HepG2 (cell line): Measurements from ENCODE around the gene AP5B1. TPM values are rescaled to one million over a fixed set of nuclear protein-coding genes. Genes with fewer than 3 reads are reported as not detected.

ENCODE experiments used
- ATAC-seq: fragments of 200-7000 bp; cut with Tn5 transposase; 3 replicates; pipeline ENCODE4 v1.9.1; 2020; ENCODE audit warnings: mild to moderate bottlenecking, moderate library complexity
- BruUV-seq: library from RNA; stranded (reverse); fragments of 400-500 nt; replicated peaks from 2 replicates; lab custom pipeline; 2021; lab: Mats Ljungman, UMichigan
- CTCF ChIA-PET: fragments of 300-600 bp; formaldehyde crosslinking; extraction: SDS; loops from one replicate; lab custom pipeline; 2021; ENCODE audit warnings: low total read pairs, inconsistent platforms, low intra/inter-chr PET ratio; lab: Yijun Ruan, JAX
- POLR2A ChIA-PET: fragments of 350-600 bp; sonication (Branson Sonifier 250); formaldehyde crosslinking; loops from one replicate; lab custom pipeline; 2020; ENCODE audit warnings: antibody characterized with exemption, inconsistent platforms; lab: Yijun Ruan, JAX
- DNase-seq: peaks from one replicate; pipeline ENCODE4 v3.0.0-alpha.2; 2015; ENCODE audit warnings: low spot score
- FAIRE-seq: peaks from 3 replicates; lab custom pipeline; 2011; peaks lifted over from hg19 to GRCh38; lab: Jason Lieb, UNC
- H2AFZ ChIP-seq: one replicate; pipeline ENCODE4 v1.6.1; 2011; ENCODE audit warnings: low read length, inconsistent platforms
- H3K27ac ChIP-seq: fragments of 300-600 bp; 3 replicates; pipeline ENCODE4 v1.8.0; 2011; ENCODE audit warnings: mixed run types, mild to moderate bottlenecking, mixed read lengths, low read length, inconsistent platforms; ENCODE audit not compliant: insufficient read depth; ENCODE audit errors: extremely low read length
- H3K27me3 ChIP-seq, 2 experiments: fragments of 200-600 bp in 1 of 2; 2 replicates in 1 of 2; 3 replicates in 1 of 2; pipeline versions ENCODE4 v1.6.0 to v1.8.0; 2011; ENCODE audit warnings: low read length in 2 of 2, mild to moderate bottlenecking in 2 of 2, moderate library complexity in 2 of 2, inconsistent platforms in 1 of 2; ENCODE audit not compliant: insufficient read depth in 2 of 2, control insufficient read depth in 1 of 2
- H3K36me3 ChIP-seq, 2 experiments: fragments of 200-600 bp in 1 of 2; replicated peaks in 1 of 2; 2 replicates in 1 of 2; 3 replicates in 1 of 2; pipeline versions ENCODE4 v1.5.1 to v1.8.0; 2011; ENCODE audit warnings: low read length in 2 of 2, inconsistent platforms in 1 of 2; ENCODE audit not compliant: insufficient read depth in 2 of 2, control insufficient read depth in 1 of 2
- H3K4me1 ChIP-seq: 2 replicates; pipeline ENCODE4 v1.5.1; 2012; ENCODE audit warnings: low read length, inconsistent platforms; ENCODE audit not compliant: insufficient read depth
- H3K4me2 ChIP-seq: 2 replicates; pipeline ENCODE4 v1.6.0; 2011; ENCODE audit warnings: low read depth, low read length, inconsistent platforms
- H3K4me3 ChIP-seq, 3 experiments: fragments of 200-600 bp in 1 of 3; sonication (generic), shearing (Covaris generic) in 1 of 3; replicated peaks in 1 of 3; 2 replicates each; pipeline ENCODE4 v1.5.1; 2011 to 2016; ENCODE audit warnings: low read length in 3 of 3, inconsistent platforms in 2 of 3, low read depth in 2 of 3, mild to moderate bottlenecking in 2 of 3, control low read depth in 1 of 3, mixed read lengths in 1 of 3; ENCODE audit not compliant: insufficient read depth in 1 of 3
- H3K79me2 ChIP-seq: one replicate; pipeline ENCODE4 v1.6.1; 2011; ENCODE audit warnings: low read length, inconsistent platforms; ENCODE audit not compliant: insufficient read depth
- H3K9ac ChIP-seq: 2 replicates; pipeline ENCODE4 v1.6.0; 2011; ENCODE audit warnings: mild to moderate bottlenecking, low read depth, low read length, inconsistent platforms; ENCODE audit not compliant: insufficient read depth
- H3K9me3 ChIP-seq: 2 replicates; pipeline ENCODE4 v1.5.1; 2012; ENCODE audit warnings: mild to moderate bottlenecking, low read length
- H4K20me1 ChIP-seq: 2 replicates; pipeline ENCODE4 v1.6.0; 2011; ENCODE audit warnings: inconsistent platforms, mild to moderate bottlenecking, low read length, moderate library complexity; ENCODE audit not compliant: insufficient read depth
- IRX3 ChIP-seq: sonication (generic); formaldehyde crosslinking; IDR thresholded peaks from 2 replicates; pipeline ENCODE4 v1.8.1; 2023; ENCODE audit warnings: mild to moderate bottlenecking, low read depth, missing genetic modification reagents, borderline replicate concordance
- RARG ChIP-seq: sonication (generic); formaldehyde crosslinking; IDR thresholded peaks from 2 replicates; pipeline ENCODE4 v1.4.0; 2020; ENCODE audit warnings: low read depth, mild to moderate bottlenecking, missing genetic modification reagents
- ZNF460 ChIP-seq: sonication (generic); formaldehyde crosslinking; IDR thresholded peaks from 2 replicates; pipeline ENCODE4 v1.5.1; 2020; ENCODE audit warnings: missing genetic modification reagents, mild to moderate bottlenecking, borderline replicate concordance
- ZNF513 ChIP-seq: sonication (generic); formaldehyde crosslinking; conservative IDR thresholded peaks from 2 replicates; pipeline ENCODE4 v1.5.0; 2020; ENCODE audit warnings: missing genetic modification reagents
- ZNF691 ChIP-seq: sonication (generic); formaldehyde crosslinking; IDR thresholded peaks from 2 replicates; pipeline ENCODE4 v1.4.0; 2020; ENCODE audit warnings: missing genetic modification reagents, low read depth, mild to moderate bottlenecking, borderline replicate concordance
- ZNF777 ChIP-seq: sonication (generic); formaldehyde crosslinking; IDR thresholded peaks from 2 replicates; pipeline ENCODE4 v1.4.0; 2020; ENCODE audit warnings: missing genetic modification reagents
- WGBS: methylation state at CpG from one replicate; pipeline ENCODE4 v1.1.6; 2017; ENCODE audit warnings: low lambda C conversion rate; 5-methylcytosine and 5-hydroxymethylcytosine counted together
- in situ Hi-C: cut with HindIII; loops from 2 replicates; pipeline ENCODE4 v1.10.0; 2017; ENCODE audit warnings: low pct_unique_long_range_greater_than_20kb; ENCODE audit not compliant: extremely low pct_ligation_motif_present
- intact Hi-C: fragments of 100-400 bp; cut with micrococcal nuclease; formaldehyde crosslinking; loops from one replicate; pipeline ENCODE4 v1.10.0; 2022; ENCODE audit not compliant: unreplicated experiment
- polyA plus RNA-seq, 8 experiments: library from polyadenylated mRNA; depleted of rRNA in 3 of 8; stranded (reverse) in 7 of 8; unstranded in 1 of 8; fragments of >200 nt; fragmentation: Illumina TruSeq in 4 of 8; extraction: Trizol in 4 of 8; gene quantifications; 2 replicates each; pipeline versions ENCODE4 v1.2.1 to v1.2.3, GENCODE V29; 2011 to 2016; ENCODE audit warnings: low read depth in 4 of 8, missing spikeins in 1 of 8, mixed read lengths in 1 of 8; ENCODE audit not compliant: insufficient read depth in 1 of 8
- total RNA-seq, 5 experiments: library from RNA; depleted of rRNA; stranded (reverse); fragments of >200 nt; fragmentation: Illumina TruSeq; extraction: Trizol; gene quantifications; 2 replicates each; pipeline ENCODE4 v1.2.3, GENCODE V29; 2016; ENCODE audit warnings: low read depth in 1 of 5

AP5B1 gene
- total and polyA plus RNA-seq, 2 of the 13 experiments (the other 11 are each of a cell fraction or from before 2014, with no cell fraction given), result 1.7 to 4.4 TPM

GRCh38 chr11:65741185-65741584 is 39.6 kb downstream of the AP5B1 start (continued):
- no peak for TF ChIP-seq ZNF513
- TF ChIP-seq, all 625 proteins: peak for 0

GRCh38 chr11:65739022-65739421 is 41.8 kb downstream of the AP5B1 start:
- CTCF ChIA-PET, result no interaction called here
- peaks cover 13% of the 10 kb centered on the region for H3K9me3 ChIP-seq

More at GRCh38 chr11:65739022-65739421, 41.8 kb downstream of the AP5B1 start:
- FAIRE-seq (no peak), ATAC-seq (no peak), DNase-seq (no peak)
- Histone ChIP-seq H3K27ac (no peak overlapping the region), H3K79me2 (no peaks in the 10 kb centered on the region), H3K36me3 (no peaks in the 10 kb centered on the region), H2AFZ (no peak overlapping the region), H3K27me3 (no peaks in the 10 kb centered on the region), H3K4me1 (peaks cover 4% of the 10 kb centered on the region), H4K20me1 (no peaks in the 10 kb centered on the region), H3K4me2 (no peak overlapping the region), H3K9ac (no peak overlapping the region), H3K4me3 (no peak overlapping the region)
- no peak for TF ChIP-seq RARG
- TF ChIP-seq ZNF777 (CRISPR knock-in tag), result no peak
- TF ChIP-seq IRX3 (CRISPR knock-in tag), result no peak
- TF ChIP-seq ZNF691 (CRISPR knock-in tag), result no peak
- TF ChIP-seq ZNF460 (CRISPR knock-in tag), result no peak
- 45% methylated on average over 2 of the region's 2 CpGs for WGBS
- intact Hi-C loops (no loop called here), in situ Hi-C loops (no loop called here)
- POLR2A ChIA-PET, result no interaction called here
- BruUV-seq, result no TSS peak
